ENCODE measurements around the gene TM2D1.
A peak's percentile ranks its signal among the peaks of the same experiment; 100 is the strongest.

Gene TM2D1

DNA sequence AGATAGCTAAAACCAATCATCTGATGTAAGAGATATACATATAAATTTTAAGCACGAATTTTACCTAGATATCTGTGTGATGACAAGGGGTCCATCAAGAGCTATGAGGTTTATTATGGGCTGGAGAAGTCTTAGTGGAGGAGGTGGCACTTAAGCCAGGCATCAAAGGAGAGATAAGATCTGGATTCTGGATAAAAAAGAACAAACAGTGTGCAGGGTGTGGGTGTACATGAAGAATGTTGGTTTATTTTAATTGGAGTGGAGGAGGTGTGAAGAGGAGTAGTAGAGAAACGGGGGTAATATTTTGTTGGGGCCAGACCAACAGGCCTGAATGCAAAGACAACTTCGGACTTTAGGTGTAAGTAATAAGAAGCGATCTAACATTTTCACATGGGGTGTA lies 80.6 kb downstream of the TM2D1 start:
- no peak for DNase-seq (ENCODE audit: low read depth)

DNA sequence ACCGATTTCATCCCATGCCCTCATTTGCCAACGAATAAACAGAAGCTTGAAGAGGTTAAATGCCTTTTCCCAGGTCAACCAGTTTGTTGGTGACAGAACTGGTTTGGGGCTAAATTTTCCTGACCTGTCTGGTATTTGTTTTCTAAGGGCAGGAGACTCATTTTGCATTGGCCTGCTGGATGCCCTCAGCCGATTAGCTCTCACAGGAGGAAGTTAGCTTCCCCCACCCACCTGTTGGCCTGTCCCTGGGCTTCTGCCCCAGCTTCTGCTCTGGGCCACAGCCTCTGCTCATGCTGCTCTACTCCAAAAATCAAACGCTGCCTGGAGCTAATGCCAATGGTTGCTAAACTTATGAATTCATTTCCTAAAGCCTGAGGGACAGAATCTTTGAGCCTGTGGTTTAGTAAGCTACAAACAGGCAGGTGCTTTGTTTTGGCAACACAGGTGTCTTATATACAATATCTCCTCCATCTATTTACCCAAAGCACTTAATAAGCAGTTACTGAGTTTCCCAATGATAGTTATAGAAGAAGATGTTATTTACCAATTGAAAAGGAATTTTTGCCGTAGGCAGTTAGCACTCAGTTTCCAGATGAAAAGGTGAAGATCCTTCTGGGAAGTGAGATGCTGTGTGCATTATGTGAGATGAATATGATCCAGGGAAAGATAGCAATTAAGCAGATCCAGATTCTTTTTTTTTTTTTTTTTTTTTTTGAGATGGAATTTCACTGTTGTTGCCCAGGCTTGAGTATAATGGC lies 82.3 kb downstream of the TM2D1 start:
- DNase-seq (ENCODE audit: low read depth) = no peak

- peak; percentile 29 for DNase-seq (ENCODE audit: low read depth)
Observed at GRCh38 chr1:61641578-61642336, 83.2 kb downstream of the TM2D1 start.

- DNase-seq (ENCODE audit: low read depth) = no peak
Observed at GRCh38 chr1:61640531-61641530, 84.1 kb downstream of the TM2D1 start.

DNA sequence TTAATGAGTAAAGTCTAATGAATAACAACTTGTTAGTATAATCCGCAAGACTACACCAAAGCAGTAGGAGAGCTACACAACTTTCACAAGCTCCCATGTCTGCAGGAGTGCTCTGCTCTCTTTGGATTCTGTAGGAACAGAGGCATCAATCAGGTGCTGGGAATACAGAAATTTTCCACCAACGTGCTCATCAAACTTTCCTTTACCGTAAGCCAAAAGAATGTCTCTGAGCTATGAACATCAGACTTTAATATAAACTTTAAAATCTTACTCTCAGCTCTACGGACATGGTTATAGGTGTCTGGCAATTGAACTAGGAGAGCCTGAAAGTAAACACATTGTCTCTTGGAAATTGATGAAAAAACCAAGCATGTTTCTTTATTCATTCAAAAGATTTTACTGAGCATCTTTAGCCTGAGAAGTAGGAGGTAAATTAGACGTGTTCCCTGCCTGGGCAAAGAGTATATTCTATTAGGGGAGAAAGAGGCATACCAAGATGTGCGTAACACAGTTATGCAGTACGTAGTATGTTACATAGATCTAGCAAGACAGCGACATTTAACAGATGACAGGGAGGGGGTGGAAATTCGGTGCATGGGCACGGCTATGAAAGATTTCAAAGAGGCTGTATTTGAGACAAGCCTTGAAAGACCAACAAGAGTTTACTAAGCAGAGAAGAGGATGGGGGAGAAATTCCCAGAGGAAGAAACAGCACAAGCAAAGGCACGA lies 85.2 kb downstream of the TM2D1 start:
- DNase-seq (ENCODE audit: low read depth) = no peak

- DNase-seq (ENCODE audit: low read depth) = no peak
Observed at GRCh38 chr1:61638911-61639605, 85.9 kb downstream of the TM2D1 start.

DNA sequence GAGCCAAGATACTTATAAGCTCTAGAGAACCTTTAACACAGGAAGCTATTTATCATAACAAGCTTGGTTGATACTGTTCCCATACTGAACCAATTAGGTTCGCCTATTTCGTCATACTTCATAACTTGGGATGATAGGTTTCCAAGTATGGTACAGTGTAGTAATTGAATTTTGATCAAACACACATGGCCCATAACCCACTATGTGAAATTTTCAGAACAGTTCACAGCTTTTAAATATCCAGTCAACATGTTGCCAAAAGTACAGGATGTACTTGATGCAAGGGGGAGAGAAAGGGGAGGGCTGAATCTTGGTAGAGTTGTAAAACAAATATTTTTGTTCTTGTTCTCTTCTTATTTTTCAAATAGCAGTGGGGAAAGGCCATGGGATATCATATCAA lies 86.6 kb downstream of the TM2D1 start:
- no peak for DNase-seq (ENCODE audit: low read depth)

GRCh38 chr1:61637470-61637869 lies 87.5 kb downstream of the TM2D1 start:
- no peak for DNase-seq (ENCODE audit: low read depth)

- no peak for DNase-seq (ENCODE audit: low read depth)
Observed at GRCh38 chr1:61636814-61637213, 88.1 kb downstream of the TM2D1 start.

DNA sequence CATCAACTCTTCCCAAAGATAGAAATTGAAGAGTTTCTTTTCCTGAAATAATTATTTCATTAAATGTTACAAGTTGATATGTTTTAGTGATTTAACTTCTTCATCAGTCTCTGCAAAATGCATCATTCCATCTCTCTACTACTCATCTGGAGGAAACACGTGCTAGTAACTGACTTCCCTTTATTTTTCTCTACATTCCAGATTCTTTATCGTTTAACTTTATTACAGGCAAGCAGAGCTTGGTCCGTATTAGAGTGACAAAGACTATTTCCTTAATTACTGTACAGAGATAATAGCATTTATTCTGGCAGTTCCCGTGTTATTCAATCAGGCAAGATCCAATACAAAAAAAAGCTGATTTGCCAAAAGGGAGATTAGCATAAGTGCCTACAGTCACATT lies 88.6 kb downstream of the TM2D1 start:
- no peak for DNase-seq (ENCODE audit: low read depth)

GRCh38 chr1:61635557-61635956 lies 89.4 kb downstream of the TM2D1 start:
- no peak for DNase-seq (ENCODE audit: low read depth)

DNA sequence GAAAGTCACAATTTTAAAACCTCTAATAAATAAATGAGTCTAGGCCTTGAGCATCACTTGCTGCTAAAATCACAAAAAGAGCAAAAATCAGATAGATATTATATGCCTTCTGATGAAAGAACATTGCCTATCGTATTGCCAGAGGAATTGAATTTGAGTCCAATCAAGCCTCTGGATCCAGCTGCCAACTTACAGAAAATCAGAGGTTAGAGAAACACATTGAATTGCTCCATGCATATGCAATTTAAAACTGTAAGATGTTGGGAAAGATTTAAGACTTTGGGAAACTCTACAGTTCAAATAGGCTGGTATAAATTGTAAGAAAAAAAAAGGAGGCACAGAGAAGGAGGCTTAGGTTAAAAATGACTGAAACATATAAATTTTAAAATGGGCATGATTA lies 93.5 kb downstream of the TM2D1 start:
- DNase-seq (ENCODE audit: low read depth) = no peak
